Fibroblast of pulmonary artery (primary cell): ENCODE data around the gene RRAGC.

Experiments
- DNase-seq: peaks from one replicate; pipeline ENCODE4 v3.0.0-alpha.2; 2010; ENCODE audit warnings: low read depth
- H3K4me3 ChIP-seq: replicated peaks from 2 replicates; pipeline ENCODE4 v1.5.1; 2011; ENCODE audit warnings: low read depth, mild to moderate bottlenecking, control low read depth, low read length, moderate library complexity
- TF ChIP-seq, protein P1 (sequence below): IDR thresholded peaks from 2 replicates; pipeline ENCODE4 v1.5.1; 2011; ENCODE audit warnings: mild to moderate bottlenecking, control low read depth, low read length, inconsistent platforms; ENCODE audit errors: missing control alignments

Gene RRAGC

DNA sequence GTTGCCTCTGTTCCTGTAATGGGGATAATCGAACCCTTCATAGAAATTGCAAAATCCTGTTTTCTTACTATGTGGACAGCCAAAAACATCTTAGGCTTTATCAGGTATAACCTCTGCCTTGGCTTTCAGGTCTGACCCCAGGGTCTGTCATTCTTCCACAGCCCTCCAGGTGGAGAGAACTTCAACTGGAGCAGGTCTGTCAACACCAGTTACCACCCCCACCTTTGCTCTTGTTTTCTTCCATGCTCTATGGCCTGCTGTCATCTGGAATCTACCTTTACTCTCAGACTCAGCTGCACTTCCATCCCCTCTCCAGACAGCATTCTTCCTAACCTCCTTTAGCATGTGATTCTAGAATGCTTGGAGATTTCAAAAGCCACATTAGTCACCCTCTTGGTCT lies 32.2 kb upstream of the RRAGC start:
- no peak overlapping the region for H3K4me3 ChIP-seq
- no peak for DNase-seq
- TF ChIP-seq, protein P1, sequence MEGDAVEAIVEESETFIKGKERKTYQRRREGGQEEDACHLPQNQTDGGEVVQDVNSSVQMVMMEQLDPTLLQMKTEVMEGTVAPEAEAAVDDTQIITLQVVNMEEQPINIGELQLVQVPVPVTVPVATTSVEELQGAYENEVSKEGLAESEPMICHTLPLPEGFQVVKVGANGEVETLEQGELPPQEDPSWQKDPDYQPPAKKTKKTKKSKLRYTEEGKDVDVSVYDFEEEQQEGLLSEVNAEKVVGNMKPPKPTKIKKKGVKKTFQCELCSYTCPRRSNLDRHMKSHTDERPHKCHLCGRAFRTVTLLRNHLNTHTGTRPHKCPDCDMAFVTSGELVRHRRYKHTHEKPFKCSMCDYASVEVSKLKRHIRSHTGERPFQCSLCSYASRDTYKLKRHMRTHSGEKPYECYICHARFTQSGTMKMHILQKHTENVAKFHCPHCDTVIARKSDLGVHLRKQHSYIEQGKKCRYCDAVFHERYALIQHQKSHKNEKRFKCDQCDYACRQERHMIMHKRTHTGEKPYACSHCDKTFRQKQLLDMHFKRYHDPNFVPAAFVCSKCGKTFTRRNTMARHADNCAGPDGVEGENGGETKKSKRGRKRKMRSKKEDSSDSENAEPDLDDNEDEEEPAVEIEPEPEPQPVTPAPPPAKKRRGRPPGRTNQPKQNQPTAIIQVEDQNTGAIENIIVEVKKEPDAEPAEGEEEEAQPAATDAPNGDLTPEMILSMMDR = no peak

DNA sequence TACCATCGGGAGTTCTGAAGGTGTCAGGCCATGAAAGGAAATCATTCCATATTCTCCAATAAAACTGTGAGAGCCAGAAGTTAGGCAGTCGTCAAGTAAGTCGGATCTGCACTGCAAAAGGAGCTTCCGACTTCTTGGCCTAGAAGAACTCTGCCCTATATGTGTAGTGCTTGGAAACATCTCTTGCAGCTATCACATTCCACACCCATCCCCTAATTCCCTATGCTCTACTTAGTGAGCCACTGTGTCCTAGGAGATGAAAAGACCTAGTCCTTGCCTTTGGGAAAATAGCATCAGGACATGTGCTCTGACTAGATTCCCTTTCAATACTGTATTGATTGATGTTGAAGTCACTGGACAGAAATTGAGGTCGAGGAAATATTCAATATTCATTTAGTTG lies 30.0 kb upstream of the RRAGC start:
- H3K4me3 ChIP-seq = no peak overlapping the region
- TF ChIP-seq, protein P1 = no peak
- DNase-seq = no peak

DNA sequence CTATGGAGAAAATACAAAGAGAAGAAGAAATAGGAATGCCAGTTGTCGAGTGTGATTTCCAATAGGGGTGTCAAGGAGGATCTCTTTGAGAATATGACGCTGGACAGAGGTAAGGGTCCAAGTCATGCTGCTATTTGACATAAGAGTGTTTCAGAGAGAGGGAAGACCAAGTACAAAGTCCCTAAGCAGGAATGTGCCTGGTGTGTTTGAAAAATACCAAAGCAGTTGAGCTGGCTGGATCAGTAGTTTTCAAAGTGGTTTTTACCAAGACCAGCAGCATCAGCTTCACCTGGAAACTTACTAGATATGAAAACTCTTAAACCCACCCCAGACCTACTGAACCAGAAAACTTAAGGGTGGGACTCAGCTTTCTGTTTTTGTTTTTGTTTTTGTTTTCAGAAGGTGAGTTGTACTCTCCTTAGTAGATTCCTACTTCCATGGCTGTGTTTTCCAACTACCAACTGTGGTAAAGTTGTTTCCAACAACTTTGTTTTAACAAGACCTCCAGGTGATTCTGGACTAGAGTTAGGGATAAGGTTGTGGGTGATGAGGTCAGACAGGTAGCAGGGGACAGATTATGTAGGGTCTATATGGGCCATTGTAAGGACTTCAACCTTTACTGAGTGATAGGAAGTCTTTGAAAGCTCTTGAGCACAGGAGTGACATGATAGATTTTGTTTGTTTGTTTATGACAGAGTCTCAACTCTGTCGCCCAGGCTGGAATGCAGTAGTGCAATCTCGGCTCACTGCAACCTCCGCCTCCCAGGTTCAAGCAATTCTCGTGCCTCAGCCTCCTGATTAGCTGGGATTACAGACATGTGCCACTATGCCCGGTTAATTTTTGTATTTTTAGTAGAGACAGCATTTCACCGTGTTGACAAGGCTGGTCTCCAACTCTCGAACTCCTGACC lies 29.1 kb upstream of the RRAGC start:
- DNase-seq = no peak
- H3K4me3 ChIP-seq = no peak overlapping the region
- TF ChIP-seq, protein P1 = no peak

DNA sequence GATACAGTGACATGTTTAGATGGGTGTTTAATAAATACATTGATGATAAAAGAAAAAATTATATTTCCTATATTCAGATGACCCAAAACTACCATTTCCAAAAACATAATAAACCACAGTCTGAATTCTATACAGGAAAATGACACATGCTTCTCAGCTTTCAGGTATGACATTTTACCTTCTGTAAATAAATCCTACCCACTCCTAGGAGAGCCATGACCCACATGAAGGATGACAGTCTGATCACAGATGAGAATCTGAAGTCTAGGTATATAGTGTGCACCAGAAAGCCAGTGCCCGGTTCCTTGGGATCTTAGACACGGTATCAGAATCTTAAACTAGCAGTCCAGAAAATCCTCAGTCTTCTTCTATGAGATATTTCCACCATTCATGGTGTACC lies 25.5 kb upstream of the RRAGC start:
- TF ChIP-seq, protein P1 = no peak
- DNase-seq = no peak
- no peak overlapping the region for H3K4me3 ChIP-seq

DNA sequence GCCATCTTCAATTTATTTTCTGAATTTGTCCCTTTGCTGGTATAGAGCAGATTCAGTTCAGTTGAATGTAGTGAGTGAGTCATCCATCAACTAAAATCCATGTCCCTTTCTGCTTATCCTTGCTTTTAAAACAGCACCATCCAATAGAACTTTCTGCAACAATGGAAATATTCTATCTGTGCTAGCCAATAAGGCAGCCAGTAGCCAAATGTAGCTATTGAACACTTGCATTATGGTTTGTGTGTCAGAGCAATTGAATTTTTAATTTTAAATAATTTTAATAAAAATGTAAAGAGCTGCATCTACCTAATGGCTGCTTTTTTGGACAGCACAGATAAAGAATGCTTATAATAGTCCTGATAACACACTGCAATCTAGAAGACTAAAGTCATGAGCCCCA lies 21.9 kb upstream of the RRAGC start, which contains the start of gene GJA9:
Gene GJA9, minus strand, starts transcription at position 101 of the 400 bp plus-strand sequence. CDS start 5,489 bp downstream, outside the sequence.
- no peak within 1 kb of the TSS for H3K4me3 ChIP-seq
- no peak for DNase-seq
- TF ChIP-seq, protein P1 = no peak

DNA sequence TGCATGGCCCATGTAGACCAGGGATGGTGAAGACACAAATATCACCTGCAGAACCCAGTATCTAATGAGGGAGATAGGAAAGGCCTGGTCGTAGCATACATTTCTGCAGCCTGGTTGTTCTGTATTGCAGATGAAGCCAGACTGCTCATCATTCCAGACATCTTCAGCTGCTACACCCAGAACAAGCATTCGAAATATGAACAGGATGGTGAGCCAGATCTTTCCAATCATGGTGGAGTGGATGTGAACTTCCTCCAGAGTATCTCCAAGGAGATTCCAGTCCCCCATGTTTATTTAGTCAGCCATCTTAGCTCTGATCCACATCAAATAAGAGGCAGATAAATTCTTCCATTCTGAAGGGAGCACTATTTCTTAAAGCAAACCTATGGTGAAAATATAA lies 16.2 kb upstream of the RRAGC start:
- no peak for DNase-seq
- TF ChIP-seq, protein P1 = no peak
- no peak overlapping the region for H3K4me3 ChIP-seq
